T47D (cell line): ENCODE results near the gene NHERF1.

ENCODE experiments used
- DNase-seq, 2 experiments: peaks; one replicate each; pipeline versions ENCODE4 v3.0.0 to v3.0.0-alpha.2; 2011 to 2012; ENCODE audit warnings: low read depth in 1 of 2, low spot score in 1 of 2
- JUND ChIP-seq: IDR thresholded peaks from 2 replicates; pipeline ENCODE4 v1.6.1; 2012; ENCODE audit warnings: low read depth
- in situ Hi-C: cut with HindIII; loops from 2 replicates; pipeline ENCODE4 v1.10.0; 2016; ENCODE audit warnings: low sequenced_read_pairs, low pct_unique_long_range_greater_than_20kb

NHERF1 gene

DNA sequence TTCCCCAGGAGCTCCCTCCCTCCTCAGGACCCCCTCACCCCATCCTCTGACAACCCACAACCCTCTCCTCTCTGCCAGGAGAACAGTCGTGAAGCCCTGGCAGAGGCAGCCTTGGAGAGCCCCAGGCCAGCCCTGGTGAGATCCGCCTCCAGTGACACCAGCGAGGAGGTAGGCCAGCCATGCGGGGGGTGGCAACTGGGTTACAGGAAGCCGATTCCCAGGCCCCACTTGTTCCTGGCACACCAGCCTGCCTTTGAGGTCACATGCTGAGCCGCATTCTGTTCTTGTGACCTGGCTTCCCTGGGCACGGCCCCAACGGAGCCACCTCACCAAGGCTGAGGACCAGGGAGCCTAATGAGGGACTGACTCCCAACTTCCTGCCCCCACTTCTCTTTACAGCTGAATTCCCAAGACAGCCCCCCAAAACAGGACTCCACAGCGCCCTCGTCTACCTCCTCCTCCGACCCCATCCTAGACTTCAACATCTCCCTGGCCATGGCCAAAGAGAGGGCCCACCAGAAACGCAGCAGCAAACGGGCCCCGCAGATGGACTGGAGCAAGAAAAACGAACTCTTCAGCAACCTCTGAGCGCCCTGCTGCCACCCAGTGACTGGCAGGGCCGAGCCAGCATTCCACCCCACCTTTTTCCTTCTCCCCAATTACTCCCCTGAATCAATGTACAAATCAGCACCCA lies 19.8 kb downstream of the NHERF1 start:
- in situ Hi-C loops, result no loop called here
- DNase-seq, result peak in 1 of 2 experiments; percentile 88
- no peak for TF ChIP-seq JUND

DNA sequence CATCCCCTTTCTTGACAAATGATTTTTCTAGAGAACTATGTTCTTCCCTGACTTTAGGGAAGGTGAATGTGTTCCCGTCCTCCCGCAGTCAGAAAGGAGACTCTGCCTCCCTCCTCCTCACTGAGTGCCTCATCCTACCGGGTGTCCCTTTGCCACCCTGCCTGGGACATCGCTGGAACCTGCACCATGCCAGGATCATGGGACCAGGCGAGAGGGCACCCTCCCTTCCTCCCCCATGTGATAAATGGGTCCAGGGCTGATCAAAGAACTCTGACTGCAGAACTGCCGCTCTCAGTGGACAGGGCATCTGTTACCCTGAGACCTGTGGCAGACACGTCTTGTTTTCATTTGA lies 20.3 kb downstream of the NHERF1 start:
- in situ Hi-C loops, result no loop called here
- no peak for DNase-seq
- no peak for TF ChIP-seq JUND

DNA sequence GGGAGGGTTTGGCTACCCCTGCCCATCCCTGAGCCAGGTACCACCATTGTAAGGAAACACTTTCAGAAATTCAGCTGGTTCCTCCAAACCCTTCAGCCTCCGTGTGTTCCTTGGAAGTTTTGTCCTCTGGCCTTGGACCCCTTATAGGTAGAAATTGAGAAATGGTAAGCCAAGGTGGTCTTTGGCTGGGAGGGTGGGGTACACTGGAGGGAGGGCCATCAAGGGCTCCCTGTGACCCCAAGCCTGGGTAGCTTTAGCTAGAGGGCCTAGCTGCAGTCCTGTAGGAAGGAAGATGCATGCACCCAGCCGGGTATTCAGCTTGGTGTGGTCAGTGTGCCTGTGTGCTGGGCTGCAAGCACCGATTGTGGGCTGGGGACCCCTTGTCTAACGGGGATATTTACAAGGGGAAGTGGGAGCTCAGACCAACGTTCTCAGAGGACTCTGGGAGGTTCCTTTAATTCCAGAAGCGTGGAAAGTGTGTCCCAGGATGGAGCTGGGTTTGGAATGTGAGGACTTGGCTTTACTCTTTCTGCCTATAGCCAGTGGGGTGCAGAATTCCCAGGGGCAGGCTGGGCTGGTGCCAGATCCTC lies 20.9 kb downstream of the NHERF1 start:
- in situ Hi-C loops, result no loop called here
- no peak for DNase-seq
- no peak for TF ChIP-seq JUND

DNA sequence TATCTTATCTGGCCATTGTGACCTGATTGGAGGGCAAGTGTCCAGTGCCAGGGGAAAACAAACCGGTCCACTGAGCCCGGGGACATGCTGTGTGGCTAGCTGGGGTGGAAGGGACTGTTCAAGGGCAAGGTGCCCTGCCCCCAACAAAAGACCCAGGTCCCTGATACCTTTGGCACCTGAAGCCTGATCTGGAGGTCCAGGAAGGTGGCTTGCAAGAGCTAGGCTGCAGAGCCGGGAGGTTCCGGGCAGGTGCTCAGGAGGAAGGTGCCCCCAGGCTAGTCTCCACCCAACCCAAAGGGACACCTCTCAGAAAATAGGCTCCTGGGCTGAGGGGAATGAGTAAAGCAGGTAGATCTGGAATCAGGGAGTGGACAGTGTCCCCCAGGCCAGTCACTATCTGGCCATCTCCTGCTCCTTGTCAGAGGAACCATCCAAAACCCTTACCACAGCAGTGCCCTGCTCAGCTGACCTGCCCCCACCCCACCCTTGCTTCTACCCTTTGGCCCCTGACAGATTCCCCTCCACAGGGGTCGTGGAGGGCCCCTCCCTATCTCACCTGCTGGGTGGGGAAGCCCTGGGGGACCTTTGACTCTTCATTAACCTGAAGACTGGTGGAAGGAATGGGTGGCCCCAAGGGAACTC lies 21.5 kb downstream of the NHERF1 start:
- DNase-seq, result peak in 1 of 2 experiments; percentile 83
- in situ Hi-C loops, result no loop called here

DNA sequence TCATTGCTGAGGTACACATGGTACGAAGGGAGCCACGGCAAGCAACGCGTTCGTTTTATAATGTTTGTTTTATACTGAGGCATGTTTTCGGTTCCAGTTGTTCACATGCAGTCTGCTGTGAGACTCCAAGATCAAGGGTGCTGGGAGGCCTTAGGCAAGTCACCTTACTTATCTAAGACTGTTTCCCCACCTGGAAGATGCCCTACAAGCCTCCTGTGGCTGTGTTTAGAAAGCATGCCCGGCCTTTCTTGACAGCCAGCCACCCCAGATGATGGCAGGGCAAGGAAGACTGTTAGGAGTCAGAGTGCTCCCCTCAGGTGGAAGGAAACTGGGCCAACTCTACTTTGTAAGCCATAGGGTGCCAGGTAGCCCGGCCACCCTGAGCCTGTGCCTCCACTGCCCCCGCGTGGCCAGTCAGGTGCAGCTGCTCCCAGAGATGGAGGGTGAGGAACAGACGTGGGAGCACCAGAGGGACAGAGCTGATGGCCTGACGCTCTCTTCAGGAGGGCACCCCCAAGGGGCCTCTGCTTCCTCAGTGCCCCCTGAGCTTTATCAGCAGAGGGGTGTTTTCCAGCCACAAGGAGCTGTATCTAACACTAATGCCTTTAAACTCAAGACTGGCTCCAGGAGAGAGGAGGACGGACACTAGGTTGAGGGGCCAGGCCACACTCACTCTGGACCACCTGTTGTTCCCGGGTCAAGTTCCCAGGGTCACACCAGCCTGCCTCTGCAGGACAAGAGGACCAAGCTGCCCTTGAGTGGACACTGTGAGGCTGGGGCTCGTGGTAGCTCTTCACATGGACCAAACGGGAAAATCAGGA lies 22.3 kb downstream of the NHERF1 start:
- no peak for TF ChIP-seq JUND
- in situ Hi-C loops, result no loop called here
- DNase-seq, result peak; percentile 82 to 96

More for the DNA sequence above, 21.5 kb downstream of the NHERF1 start:
- TF ChIP-seq JUND, result peak; percentile 69; the same call in 1 of the 2 replicates

DNA sequence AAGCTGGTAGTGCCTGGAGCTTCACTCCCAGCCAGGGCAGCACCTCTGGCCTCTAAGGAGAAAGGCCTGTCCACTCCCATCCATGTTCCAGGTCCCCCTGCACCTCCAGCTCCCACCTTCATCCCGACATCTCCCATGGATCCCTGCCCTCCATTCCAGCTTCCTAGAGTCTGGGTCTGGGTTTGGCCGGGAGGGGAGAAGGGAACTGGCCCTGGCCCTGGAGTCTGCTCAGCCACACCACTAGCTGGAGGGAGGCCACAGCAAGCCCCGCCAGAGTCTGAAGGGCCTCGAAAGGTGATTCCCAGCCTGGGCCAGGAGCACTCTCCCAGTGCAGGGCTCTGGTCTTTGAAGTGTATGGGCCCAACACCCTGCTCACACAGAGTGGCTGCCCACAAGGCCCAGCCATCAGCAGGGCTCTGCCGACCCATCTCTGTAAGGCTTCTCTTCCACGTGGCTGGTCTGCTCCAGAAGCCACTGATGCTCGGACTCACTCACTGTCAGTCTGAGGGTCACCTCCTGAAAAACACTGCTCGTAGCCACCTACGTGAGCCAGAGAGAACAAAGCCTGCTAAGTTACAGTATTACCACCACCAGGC lies 23.0 kb downstream of the NHERF1 start:
- in situ Hi-C loops, result no loop called here
- TF ChIP-seq JUND, result 0 out of 2 replicates have a peak, but pooled peaks have one; percentile 31
- no peak for DNase-seq

DNA sequence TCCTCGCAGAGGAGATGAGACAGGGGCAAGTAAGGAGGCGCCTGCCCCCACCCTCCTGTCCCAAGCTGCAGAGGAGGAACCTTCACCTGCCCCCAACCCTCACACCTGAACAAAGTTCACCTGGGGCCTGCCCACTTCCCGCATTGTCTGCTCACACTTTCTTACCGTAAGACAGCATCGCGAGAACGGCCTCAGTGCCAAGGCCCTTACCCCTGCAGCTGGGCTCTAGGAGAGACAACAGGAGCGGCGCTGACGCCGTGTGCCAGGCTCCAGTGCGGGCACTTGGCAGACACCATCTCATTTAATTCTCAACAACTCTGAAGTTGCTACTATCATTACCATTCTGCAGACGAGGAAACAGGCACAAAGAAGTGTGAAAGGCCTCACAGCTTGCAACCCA lies 23.6 kb downstream of the NHERF1 start:
- DNase-seq, result no peak
- TF ChIP-seq JUND, result no peak
- in situ Hi-C loops, result no loop called here

DNA sequence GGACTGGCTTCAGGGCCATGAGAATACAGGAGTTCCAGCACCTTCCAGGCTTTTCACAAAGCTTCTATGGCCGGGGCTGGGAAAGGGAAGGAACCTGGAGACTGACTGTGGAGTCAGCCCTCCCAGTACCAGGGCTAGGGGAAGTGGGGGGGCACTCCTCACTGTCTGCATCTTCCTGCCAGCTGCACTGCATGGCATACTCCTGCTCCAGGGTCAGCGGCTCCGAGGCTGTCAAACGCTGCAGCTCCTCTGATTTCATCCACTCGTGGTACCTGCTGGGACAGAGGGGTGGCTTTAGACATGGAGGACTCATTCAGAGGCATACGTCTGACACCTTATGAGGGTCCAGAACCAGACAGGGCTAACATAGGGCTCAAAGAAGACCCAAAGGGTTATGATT lies 25.0 kb downstream of the NHERF1 start:
- in situ Hi-C loops, result no loop called here
- DNase-seq, result peak in 1 of 2 experiments; percentile 55
- TF ChIP-seq JUND, result no peak

DNA sequence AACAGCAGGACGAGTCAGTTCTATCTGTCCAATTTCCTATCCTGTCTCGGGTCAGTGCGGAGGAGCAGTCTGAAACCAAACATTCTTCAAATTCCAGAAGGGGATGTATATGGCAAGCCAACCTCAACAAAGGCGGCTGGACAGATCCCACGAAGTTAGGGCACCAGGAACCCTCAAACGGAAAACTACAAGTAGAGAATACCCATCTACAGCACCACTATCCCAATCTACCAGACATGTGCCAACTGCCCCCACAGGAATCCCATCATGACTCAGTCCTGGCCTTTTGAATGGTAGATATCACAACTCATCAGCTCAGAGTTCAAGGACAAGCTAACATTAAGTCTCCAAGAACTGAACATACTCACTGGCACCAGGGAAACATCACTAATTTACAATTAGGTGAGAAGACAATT lies 25.5 kb downstream of the NHERF1 start:
- peak in 1 of 2 experiments; percentile 72 for DNase-seq
- in situ Hi-C loops, result no loop called here
- TF ChIP-seq JUND, result no peak; the same call in 1 of the 2 replicates

DNA sequence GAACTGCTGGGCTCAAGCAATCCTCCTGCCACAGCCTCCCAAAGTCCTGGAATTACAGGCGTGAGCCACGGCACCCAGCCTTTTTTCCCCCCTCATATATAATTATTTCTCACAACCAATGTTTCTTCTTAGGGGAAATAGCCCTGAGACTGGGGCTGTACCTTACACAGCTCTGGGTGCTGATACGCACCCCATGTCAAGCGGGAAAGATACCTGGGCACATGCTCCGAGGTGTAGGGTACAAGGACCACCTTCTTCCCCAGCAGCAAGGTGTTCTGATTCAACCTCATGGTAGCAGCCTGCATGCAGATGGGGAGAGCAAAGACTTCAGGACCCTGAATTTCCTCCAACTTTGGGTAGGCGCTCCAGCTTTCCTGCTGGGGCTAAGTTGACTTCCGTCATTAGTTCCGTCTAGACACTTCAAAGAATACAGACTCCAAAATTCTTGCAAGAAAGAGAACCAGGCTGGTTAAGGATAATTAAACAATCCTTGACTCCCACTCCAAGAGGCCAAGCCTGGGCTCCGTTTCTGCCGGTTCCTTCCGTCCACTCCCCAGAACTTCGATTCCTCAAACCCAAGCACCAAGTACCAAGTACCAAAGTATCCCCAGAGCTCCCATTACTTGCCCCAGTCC lies 27.1 kb downstream of the NHERF1 start:
- no peak for TF ChIP-seq JUND
- in situ Hi-C loops, result no loop called here
- no peak for DNase-seq

DNA sequence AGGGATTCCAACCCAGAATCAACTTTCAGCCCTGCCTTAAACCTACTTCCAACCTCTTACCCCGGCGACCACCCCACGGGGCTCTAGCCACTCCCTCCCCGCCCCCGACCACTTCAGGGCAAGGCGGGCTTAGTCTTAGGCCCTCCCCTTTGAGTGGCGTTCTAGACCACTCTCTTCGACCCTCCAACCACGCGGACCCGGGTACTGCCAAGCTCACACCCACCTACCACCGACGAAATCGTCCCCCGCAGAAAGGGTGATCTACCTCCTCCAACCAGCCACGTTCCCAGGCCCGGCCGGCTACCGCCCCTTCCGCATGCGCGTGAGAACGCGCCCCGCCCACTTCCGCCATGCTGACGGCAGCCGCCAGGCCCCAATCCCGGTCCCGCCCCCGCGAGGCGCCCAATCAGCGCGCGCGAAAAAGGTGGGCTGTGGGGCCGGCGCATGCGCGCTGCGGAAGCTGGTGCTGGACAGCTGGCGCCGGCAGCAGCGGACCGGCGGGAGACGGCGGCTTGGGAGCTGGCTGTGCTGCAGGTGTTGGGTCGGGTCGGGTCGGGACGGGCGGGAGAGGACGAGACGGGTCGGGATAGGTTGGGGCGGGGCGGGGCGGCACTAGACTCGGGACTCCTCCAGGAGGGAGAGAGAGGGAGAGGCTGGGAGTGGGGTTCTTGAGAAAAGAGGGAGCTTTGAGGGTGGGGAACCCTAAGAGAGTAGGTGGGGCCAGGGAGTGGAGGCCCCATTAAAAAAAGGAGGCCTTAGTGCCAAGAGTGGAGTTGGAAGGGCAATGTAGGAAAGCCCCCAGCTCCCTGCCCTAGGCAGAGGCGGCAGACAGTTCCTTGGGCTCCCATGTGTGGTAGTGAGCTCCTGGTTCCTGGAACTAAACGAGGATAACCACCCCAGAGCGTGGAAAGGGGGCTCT lies 27.9 kb downstream of the NHERF1 start, which contains the start of gene NAT9:
Gene NAT9 (minus strand): TSS at position 302 of the 919 bp plus-strand sequence. CDS start 647 bp downstream, outside the sequence.
- TF ChIP-seq JUND, result no peak
- DNase-seq, result peak; percentile 98 to 99
- in situ Hi-C loops, result no loop called here
